GM08714 (cell line): ENCODE results near the gene TMEM252.

Experiments used
- H3K4me3 ChIP-seq: fragments of 200-500 bp; sonication (Bioruptor generic); 2 replicates; pipeline ENCODE4 v1.5.1; 2014; ENCODE audit warnings: mild to moderate bottlenecking, low read length, inconsistent platforms
- ZNF274 ChIP-seq: IDR thresholded peaks from 2 replicates; pipeline ENCODE4 v1.6.1; 2012; ENCODE audit warnings: mild to moderate bottlenecking, low read depth, low read length

Gene TMEM252

GRCh38 chr9:68552700-68553476 lies 12.2 kb upstream of the TMEM252 start:
- TF ChIP-seq ZNF274: no peak
- no peak overlapping the region for H3K4me3 ChIP-seq

GRCh38 chr9:68551191-68551590 lies 10.5 kb upstream of the TMEM252 start:
- no peak for TF ChIP-seq ZNF274
- H3K4me3 ChIP-seq: no peak overlapping the region

GRCh38 chr9:68548241-68548640 lies 7.6 kb upstream of the TMEM252 start:
- H3K4me3 ChIP-seq: no peak overlapping the region
- no peak for TF ChIP-seq ZNF274

DNA sequence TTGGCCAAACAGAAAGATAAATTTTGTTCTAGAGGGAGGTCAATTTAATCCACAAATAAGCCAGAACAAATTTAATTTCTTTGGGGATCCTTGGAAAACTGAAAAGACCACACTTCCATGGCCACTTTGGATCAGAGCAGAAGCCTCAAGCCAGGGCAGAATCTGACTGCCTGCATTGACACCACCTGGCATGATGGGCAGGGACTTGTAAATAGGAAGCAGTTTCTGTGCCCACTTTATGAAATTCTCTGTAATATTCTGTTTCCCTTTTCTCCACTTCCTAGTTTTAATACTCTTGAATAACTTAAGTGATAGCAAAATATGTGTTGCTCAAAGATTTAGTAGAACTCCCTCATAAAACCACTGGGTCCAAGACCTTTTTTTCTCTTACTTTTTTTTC lies 6.7 kb upstream of the TMEM252 start:
- no peak for TF ChIP-seq ZNF274
- no peak overlapping the region for H3K4me3 ChIP-seq

GRCh38 chr9:68546596-68547390 lies 6.1 kb upstream of the TMEM252 start:
- TF ChIP-seq ZNF274: no peak
- H3K4me3 ChIP-seq: no peak overlapping the region; the same call in 1 of the 2 replicates

GRCh38 chr9:68545033-68545705 lies 4.5 kb upstream of the TMEM252 start:
- peak overlapping the region; percentile 19; the same call in 1 of the 2 replicates for H3K4me3 ChIP-seq
- TF ChIP-seq ZNF274: no peak

- H3K4me3 ChIP-seq: no peak overlapping the region
- no peak for TF ChIP-seq ZNF274
These were observed 885 bp upstream of the TMEM252 start for GRCh38 chr9:68541568-68541967.

GRCh38 chr9:68538200-68538599 lies 2.5 kb downstream of the TMEM252 start:
- H3K4me3 ChIP-seq: no peak overlapping the region
- no peak for TF ChIP-seq ZNF274

DNA sequence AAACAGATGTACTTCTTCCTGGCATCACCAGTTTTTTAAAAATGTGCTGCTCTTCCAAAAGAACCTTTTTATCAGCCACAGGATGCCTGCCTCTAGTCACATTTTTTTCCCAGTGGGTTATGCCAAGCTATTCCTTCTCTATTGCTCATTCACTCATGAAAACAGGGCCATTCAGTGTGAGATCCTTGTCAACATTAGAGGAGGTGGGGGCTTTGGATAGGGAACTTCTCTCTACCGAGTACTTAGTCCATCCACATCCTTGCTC lies 3.1 kb downstream of the TMEM252 start:
- H3K4me3 ChIP-seq: no peak overlapping the region
- TF ChIP-seq ZNF274: no peak

DNA sequence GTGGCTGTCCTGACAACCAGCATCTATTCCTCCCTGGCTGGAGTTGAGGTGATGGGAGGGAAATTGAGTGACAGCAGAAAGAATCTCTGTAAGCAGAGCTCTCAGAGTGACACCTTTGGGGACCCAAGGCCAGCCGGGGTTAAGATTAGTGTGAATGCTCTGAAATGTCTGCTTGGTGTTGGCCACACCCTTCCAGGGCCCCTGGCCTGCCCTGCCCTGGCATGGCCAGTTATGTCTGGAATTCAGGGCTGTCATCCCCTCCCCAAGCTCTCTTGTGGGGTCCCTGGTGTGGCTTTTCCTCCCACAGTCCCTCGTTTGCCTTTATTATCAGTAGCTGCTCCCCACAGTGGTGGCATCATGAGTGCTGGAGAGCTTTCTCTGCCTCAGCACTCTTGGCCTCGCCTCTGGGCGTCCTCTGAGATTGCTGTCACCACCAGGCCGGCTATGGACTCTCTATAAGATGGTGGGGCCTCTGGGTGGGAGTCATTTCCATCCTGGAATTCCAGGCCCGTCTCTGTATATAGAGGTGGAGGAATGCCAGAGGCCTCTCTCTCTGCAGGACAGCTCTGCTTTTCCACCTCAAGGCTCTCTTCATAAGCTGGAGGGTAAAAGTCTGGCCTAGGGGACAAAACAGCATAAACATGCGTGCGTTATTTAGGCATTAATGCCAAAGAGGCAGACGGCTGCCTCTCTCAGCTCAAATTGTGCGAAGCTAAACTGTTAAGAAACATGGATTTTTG lies 3.6 kb downstream of the TMEM252 start:
- TF ChIP-seq ZNF274: no peak
- H3K4me3 ChIP-seq: no peak overlapping the region

GRCh38 chr9:68533678-68534077 lies 7.0 kb downstream of the TMEM252 start:
- TF ChIP-seq ZNF274: no peak

GRCh38 chr9:68532131-68532530 lies 8.6 kb downstream of the TMEM252 start:
- no peak overlapping the region for H3K4me3 ChIP-seq
- TF ChIP-seq ZNF274: no peak

More at GRCh38 chr9:68533678-68534077, 7.0 kb downstream of the TMEM252 start:
- no peak overlapping the region for H3K4me3 ChIP-seq

DNA sequence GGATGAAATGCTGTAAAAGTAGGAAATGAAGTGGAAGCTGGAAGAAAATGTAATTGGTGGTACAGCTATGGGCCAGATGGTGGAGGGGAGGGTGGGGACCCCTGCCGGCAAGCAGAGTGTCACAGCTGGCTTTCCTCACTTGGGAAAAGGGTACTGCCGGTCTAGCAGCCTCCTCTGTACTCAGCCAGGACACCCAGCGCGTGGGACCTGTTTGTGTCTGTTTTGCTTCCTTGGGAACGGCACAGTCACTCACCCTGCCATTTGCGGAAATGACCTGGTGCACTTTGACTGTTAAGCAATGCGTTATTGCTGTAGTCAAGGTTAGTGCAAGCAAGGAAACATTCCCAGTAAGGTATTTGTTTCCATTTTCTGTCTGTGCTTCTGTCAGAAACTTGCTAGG lies 10.1 kb downstream of the TMEM252 start:
- no peak overlapping the region for H3K4me3 ChIP-seq
- TF ChIP-seq ZNF274: no peak

DNA sequence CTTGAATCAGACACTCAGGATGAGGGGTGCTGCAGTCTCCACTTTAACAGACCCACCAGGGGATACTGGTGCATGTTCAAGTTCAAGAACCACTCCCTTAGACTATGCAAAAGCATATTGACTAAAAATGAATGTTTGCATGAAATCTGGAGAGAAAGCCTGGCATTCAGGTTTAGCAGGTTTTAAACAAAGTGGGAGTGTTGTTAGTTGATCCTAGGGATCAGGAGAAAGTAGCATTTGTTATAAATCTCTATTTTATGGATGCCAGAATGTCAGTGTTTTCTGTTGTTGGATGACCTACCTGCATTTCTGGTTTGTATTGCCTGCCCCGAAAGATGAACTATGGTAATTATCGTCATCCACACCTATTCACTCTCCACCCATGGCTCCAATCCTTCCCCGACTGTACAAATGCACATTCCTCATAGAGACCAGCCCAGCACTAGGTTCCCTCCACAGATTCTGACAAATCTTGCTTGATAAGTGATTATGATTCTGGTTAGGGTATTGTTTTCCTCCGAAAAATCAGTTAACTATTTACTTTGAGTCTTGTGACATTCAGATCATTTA lies 17.2 kb downstream of the TMEM252 start:
- no peak overlapping the region for H3K4me3 ChIP-seq
- TF ChIP-seq ZNF274: no peak
